Stimulated activated naive CD8-positive, alpha-beta T cell treated with anti-CD3 and anti-CD28 coated beads, Interleukin-15, Interleukin-2, amounts not matched to agents 100 ng/mL and 50 ng/mL, for 24 hours (primary cell): ENCODE results near the gene KRTAP19-1.
"Not testable (repeated sequence)": the region's sequence is repeated elsewhere in the genome, so short reads cannot be mapped to it uniquely, and the experiment has no call there.

Experiments
- H3K27ac Mint-ChIP-seq: one replicate; pipeline ENCODE4 v1.8.0; 2021; ENCODE audit warnings: mild to moderate bottlenecking, mixed read lengths
- H3K27me3 Mint-ChIP-seq: one replicate; pipeline ENCODE4 v1.8.0; 2021; ENCODE audit warnings: mixed read lengths
- H3K36me3 Mint-ChIP-seq: one replicate; pipeline ENCODE4 v1.8.0; 2021; ENCODE audit warnings: low read depth, mixed read lengths
- H3K4me1 Mint-ChIP-seq: one replicate; pipeline ENCODE4 v1.8.0; 2021; ENCODE audit warnings: low read depth, mixed read lengths
- H3K4me3 Mint-ChIP-seq: one replicate; pipeline ENCODE4 v1.8.0; 2021; ENCODE audit warnings: mild to moderate bottlenecking, mixed read lengths
- H3K9me3 Mint-ChIP-seq: one replicate; pipeline ENCODE4 v1.8.0; 2021; ENCODE audit warnings: mixed read lengths

Gene KRTAP19-1

DNA sequence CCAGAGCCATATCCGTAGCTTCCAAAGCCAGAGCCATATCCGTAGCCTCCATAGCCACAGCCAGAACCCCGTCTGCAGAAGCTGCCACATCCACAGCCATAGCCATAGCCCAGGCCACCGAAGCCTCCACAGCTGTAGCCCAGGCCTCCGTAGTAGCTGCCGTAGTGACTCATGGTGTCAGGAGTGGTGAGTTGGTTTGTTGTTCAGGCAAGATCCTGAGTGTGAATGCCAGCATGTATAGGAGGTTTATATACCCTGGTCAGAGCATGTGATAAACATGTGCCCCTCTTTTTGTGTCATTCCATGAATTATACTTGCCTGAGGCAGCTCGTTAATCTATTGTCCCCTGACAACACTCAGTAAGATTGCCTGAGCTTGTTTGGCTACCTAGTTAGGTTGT, at the start of gene KRTAP19-1:
KRTAP19-1 (minus strand) TSS at position 223 of the 400 bp plus-strand sequence; CDS start at position 173, 50 bp downstream.
- no peaks in the 10 kb centered on the region for H3K36me3 Mint-ChIP-seq
- H3K4me1 Mint-ChIP-seq = no peaks in the 10 kb centered on the region
- H3K27ac Mint-ChIP-seq = no peak within 1 kb of the TSS
- H3K27me3 Mint-ChIP-seq = no peaks in the 10 kb centered on the region
- H3K4me3 Mint-ChIP-seq = no peak within 1 kb of the TSS
- no peaks in the 10 kb centered on the region for H3K9me3 Mint-ChIP-seq

DNA sequence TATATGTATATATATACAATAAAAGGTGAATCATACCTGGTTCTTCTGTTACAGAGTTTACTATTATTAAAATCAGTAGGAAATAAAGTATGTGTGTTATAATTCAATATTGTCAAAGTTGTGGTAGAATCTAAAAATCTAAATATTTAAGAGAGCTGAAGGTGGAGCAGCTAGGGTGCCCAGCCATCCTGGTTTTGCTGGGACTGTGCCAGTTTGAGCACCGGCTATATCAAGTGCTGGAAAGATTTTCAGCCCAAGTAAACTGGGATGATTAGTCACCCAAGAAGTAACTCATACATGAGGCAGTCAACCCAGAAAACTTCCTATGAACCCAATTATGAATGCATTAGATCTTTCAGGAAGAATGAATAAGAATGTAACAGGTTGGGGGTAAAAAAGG, 38.7 kb upstream of the KRTAP19-1 start:
- H3K27ac Mint-ChIP-seq = no peak overlapping the region
- no peaks in the 10 kb centered on the region for H3K27me3 Mint-ChIP-seq
- H3K9me3 Mint-ChIP-seq = peaks cover 8% of the 10 kb centered on the region
- H3K36me3 Mint-ChIP-seq = no peaks in the 10 kb centered on the region
- no peaks in the 10 kb centered on the region for H3K4me1 Mint-ChIP-seq
- no peak overlapping the region for H3K4me3 Mint-ChIP-seq

- Mint-ChIP-seq H3K4me1 (no peaks in the 10 kb centered on the region), H3K4me3 (no peak overlapping the region), H3K27ac (no peak overlapping the region), H3K9me3 (peaks cover 8% of the 10 kb centered on the region), H3K36me3 (no peaks in the 10 kb centered on the region), H3K27me3 (no peaks in the 10 kb centered on the region)
These were observed 35.5 kb upstream of the KRTAP19-1 start for GRCh38 chr21:30515681-30516080.

DNA sequence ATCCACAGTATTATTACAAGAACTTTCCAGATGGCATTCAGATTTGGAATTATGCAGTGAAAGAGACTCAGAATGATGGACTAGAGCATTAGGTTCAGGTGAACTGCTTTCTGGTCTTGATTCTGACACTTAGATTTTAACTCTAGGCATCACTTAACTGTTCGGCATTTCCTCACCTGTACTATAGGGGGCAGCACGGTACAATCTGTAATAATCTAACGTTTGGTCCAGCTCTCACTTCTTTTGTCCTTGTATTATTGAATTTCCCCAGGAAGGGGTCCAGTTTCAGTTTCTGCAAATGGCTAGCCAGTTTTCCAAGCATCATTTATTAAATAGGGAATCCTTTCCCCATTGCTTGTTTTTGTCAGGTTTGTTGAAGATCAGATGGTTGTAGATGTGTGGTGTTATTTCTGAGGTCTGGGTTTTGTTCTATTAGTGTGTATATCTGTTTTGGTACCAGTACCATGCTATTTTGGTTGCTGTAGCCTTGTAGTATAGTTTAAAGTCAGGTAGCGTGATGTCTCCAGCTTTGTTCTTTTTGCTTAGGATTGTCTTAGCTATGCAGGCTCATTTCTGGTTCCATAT, 25.5 kb upstream of the KRTAP19-1 start:
- H3K9me3 Mint-ChIP-seq, H3K36me3 Mint-ChIP-seq, H3K27ac Mint-ChIP-seq, H3K27me3 Mint-ChIP-seq, H3K4me3 Mint-ChIP-seq, H3K4me1 Mint-ChIP-seq: not testable (repeated sequence)

GRCh38 chr21:30502041-30502440, 21.9 kb upstream of the KRTAP19-1 start, which contains the start of gene KRTAP19-5:
TSS of gene KRTAP19-5 (minus strand) at chr21:30502141. CDS start at chr21:30502090, 51 bp downstream.
- Mint-ChIP-seq H3K27ac (no peak within 1 kb of the TSS), H3K4me3 (no peak within 1 kb of the TSS), H3K9me3 (peaks cover 3% of the 10 kb centered on the region), H3K36me3 (no peaks in the 10 kb centered on the region), H3K27me3 (no peaks in the 10 kb centered on the region), H3K4me1 (no peaks in the 10 kb centered on the region)

DNA sequence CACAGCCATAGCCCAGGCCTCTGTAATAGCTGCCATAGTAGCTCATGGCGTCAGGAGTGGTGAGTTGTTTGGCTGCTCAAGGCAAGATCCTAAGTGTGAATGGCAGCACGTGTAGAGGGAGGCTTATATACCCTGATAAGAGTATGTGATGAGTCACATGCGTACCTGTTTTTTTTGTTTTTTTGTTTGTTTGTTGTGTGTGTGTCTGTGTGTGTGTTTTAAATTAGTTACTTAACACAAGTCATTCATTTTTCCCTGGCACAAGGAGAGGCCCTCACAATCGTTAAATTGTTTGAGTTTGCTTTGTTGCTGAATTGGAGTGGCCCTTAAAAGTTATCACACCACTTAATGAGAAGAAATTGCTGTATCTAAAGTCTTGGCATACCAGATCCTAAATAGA, 16.9 kb upstream of the KRTAP19-1 start, which contains the start of gene KRTAP19-4:
KRTAP19-4 (minus strand) TSS at position 101 of the 400 bp plus-strand sequence; CDS start at position 46, 55 bp downstream.
- Mint-ChIP-seq H3K27me3 (no peaks in the 10 kb centered on the region), H3K9me3 (peaks cover 3% of the 10 kb centered on the region), H3K4me3 (no peak within 1 kb of the TSS), H3K4me1 (no peaks in the 10 kb centered on the region), H3K27ac (no peak within 1 kb of the TSS), H3K36me3 (no peaks in the 10 kb centered on the region)

DNA sequence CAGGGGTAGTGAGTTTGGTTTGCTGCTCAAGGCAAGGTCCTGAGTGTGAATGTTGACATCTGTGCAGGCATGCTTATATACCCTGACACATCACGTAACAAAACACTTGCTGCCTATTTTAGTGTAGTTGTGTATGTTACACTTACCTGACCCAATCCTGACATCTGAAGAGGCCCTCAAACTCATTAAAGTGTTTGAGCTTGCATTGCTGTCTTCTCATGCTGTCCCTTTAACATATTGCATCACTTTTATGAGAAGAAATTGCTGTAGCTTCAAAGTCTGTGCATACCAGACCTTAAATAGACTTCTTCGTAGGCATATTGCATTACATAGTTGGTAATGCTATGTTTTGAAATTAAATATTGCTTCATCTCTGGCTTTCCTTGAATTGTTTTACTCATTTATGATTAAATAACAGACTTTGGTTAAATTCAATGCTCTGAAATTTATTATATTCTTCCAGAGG, 11.8 kb upstream of the KRTAP19-1 start, which contains the start of gene KRTAP19-3:
KRTAP19-3 (minus strand) TSS at position 51 of the 466 bp plus-strand sequence. CDS start 56 bp downstream, outside the sequence.
- no peaks in the 10 kb centered on the region for H3K4me1 Mint-ChIP-seq
- no peak within 1 kb of the TSS for H3K4me3 Mint-ChIP-seq
- H3K27ac Mint-ChIP-seq = no peak within 1 kb of the TSS
- no peaks in the 10 kb centered on the region for H3K9me3 Mint-ChIP-seq
- no peaks in the 10 kb centered on the region for H3K27me3 Mint-ChIP-seq
- H3K36me3 Mint-ChIP-seq = no peaks in the 10 kb centered on the region

GRCh38 chr21:30487336-30487735, 7.2 kb upstream of the KRTAP19-1 start, which contains the start of gene KRTAP19-2:
TSS of gene KRTAP19-2 (minus strand) at chr21:30487436. CDS start at chr21:30487348, 88 bp downstream.
- Mint-ChIP-seq H3K4me1 (no peaks in the 10 kb centered on the region), H3K27me3 (no peaks in the 10 kb centered on the region), H3K36me3 (no peaks in the 10 kb centered on the region), H3K27ac (no peak within 1 kb of the TSS), H3K4me3 (no peak within 1 kb of the TSS), H3K9me3 (no peaks in the 10 kb centered on the region)

- Mint-ChIP-seq H3K27ac (no peak overlapping the region), H3K27me3 (no peaks in the 10 kb centered on the region), H3K4me1 (no peaks in the 10 kb centered on the region), H3K4me3 (no peak overlapping the region), H3K36me3 (no peaks in the 10 kb centered on the region), H3K9me3 (no peaks in the 10 kb centered on the region)
These were observed 6.0 kb upstream of the KRTAP19-1 start for GRCh38 chr21:30486180-30486579.

GRCh38 chr21:30482130-30482529, 2.0 kb upstream of the KRTAP19-1 start:
- H3K4me3 Mint-ChIP-seq = no peak overlapping the region
- no peaks in the 10 kb centered on the region for H3K4me1 Mint-ChIP-seq
- no peak overlapping the region for H3K27ac Mint-ChIP-seq
- no peaks in the 10 kb centered on the region for H3K9me3 Mint-ChIP-seq
- H3K36me3 Mint-ChIP-seq = no peaks in the 10 kb centered on the region
- no peaks in the 10 kb centered on the region for H3K27me3 Mint-ChIP-seq

DNA sequence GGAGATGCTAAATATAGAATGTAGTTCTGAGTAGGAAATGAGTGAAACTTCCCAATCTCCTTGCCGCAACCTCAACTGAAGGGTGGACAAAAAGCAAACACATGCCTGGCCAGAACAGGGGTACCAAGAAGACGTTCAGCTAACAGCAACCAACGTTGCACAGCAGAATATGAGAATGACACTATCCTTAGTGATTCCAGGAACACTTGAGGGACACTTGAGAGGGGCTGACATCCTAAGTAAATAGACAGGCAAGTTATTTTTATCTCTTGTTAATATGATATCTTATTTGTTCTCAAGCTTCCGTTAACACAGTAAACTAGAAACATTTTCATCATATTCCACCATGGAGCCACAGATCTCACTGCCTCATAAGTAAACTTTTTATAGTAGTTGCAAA, 908 bp downstream of the KRTAP19-1 start:
- Mint-ChIP-seq H3K9me3 (no peaks in the 10 kb centered on the region), H3K36me3 (no peaks in the 10 kb centered on the region), H3K27me3 (no peaks in the 10 kb centered on the region), H3K4me3 (no peak overlapping the region), H3K27ac (no peak overlapping the region), H3K4me1 (no peaks in the 10 kb centered on the region)

- Mint-ChIP-seq H3K4me1 (no peaks in the 10 kb centered on the region), H3K4me3 (no peak overlapping the region), H3K36me3 (no peaks in the 10 kb centered on the region), H3K27me3 (no peaks in the 10 kb centered on the region), H3K9me3 (no peaks in the 10 kb centered on the region), H3K27ac (no peak overlapping the region)
These were observed 2.2 kb downstream of the KRTAP19-1 start for GRCh38 chr21:30478004-30478403.

- H3K4me1 Mint-ChIP-seq = no peaks in the 10 kb centered on the region
- no peak overlapping the region for H3K27ac Mint-ChIP-seq
- H3K9me3 Mint-ChIP-seq = peaks cover 3% of the 10 kb centered on the region
- no peaks in the 10 kb centered on the region for H3K36me3 Mint-ChIP-seq
- no peak overlapping the region for H3K4me3 Mint-ChIP-seq
- peaks cover 9% of the 10 kb centered on the region for H3K27me3 Mint-ChIP-seq
These were observed 11.1 kb downstream of the KRTAP19-1 start for GRCh38 chr21:30468900-30469714.

GRCh38 chr21:30463713-30464112, 16.5 kb downstream of the KRTAP19-1 start:
- H3K4me3 Mint-ChIP-seq = no peak overlapping the region
- H3K9me3 Mint-ChIP-seq = no peaks in the 10 kb centered on the region
- H3K27ac Mint-ChIP-seq = no peak overlapping the region
- no peaks in the 10 kb centered on the region for H3K36me3 Mint-ChIP-seq
- peaks cover 9% of the 10 kb centered on the region for H3K27me3 Mint-ChIP-seq
- no peaks in the 10 kb centered on the region for H3K4me1 Mint-ChIP-seq

- Mint-ChIP-seq H3K27ac (no peak overlapping the region), H3K36me3 (no peaks in the 10 kb centered on the region), H3K4me1 (no peaks in the 10 kb centered on the region), H3K27me3 (no peaks in the 10 kb centered on the region), H3K9me3 (no peaks in the 10 kb centered on the region), H3K4me3 (no peak overlapping the region)
These were observed 31.7 kb downstream of the KRTAP19-1 start for GRCh38 chr21:30448514-30448913.
